GM12878 (cell line): Measurements from ENCODE around the gene CTIF. TPM values are rescaled to one million over a fixed set of nuclear protein-coding genes. Genes with fewer than 3 reads are reported as not detected.

Source experiments
- ATAC-seq: fragments of 200-7000 bp; cut with Tn5 transposase; 3 replicates; pipeline ENCODE4 v1.9.1; 2020; ENCODE audit warnings: mild to moderate bottlenecking, moderate library complexity
- BruUV-seq: library from RNA; stranded (reverse); fragments of 400-500 nt; replicated peaks from 2 replicates; lab custom pipeline; 2021; lab: Mats Ljungman, UMichigan
- CTCF ChIA-PET: fragments of 300-600 bp; sonication (Branson Sonifier 250); formaldehyde crosslinking; extraction: SDS; loops from one replicate; lab custom pipeline; 2021; ENCODE audit warnings: inconsistent platforms; lab: Yijun Ruan, JAX
- POLR2A ChIA-PET: fragments of 350-600 bp; formaldehyde crosslinking; extraction: SDS; loops from one replicate; lab custom pipeline; 2021; ENCODE audit warnings: inconsistent platforms; lab: Charles Lee
- RAD21 ChIA-PET: fragments of 300-600 bp; sonication (Branson Sonifier 250); formaldehyde crosslinking; loops from one replicate; lab custom pipeline; 2023; ENCODE audit warnings: antibody characterized with exemption; ENCODE audit not compliant: unreplicated experiment; lab: Charles Lee
- SMC1A ChIA-PET: fragments of 300-600 bp; sonication (Branson Sonifier 250); formaldehyde crosslinking; loops from one replicate; lab custom pipeline; 2023; ENCODE audit not compliant: unreplicated experiment, uncharacterized antibody; lab: Charles Lee
- DNase-seq: peaks from one replicate; pipeline ENCODE4 v3.0.0-alpha.2; 2011; ENCODE audit warnings: low read depth, low spot score
- FAIRE-seq: peaks from 3 replicates; lab custom pipeline; 2011; peaks lifted over from hg19 to GRCh38; lab: Jason Lieb, UNC
- H2AFZ ChIP-seq: 2 replicates; pipeline ENCODE4 v1.6.0; 2011; ENCODE audit warnings: low read depth, low read length, control low read depth; ENCODE audit not compliant: control insufficient read depth
- H3K27ac ChIP-seq: 2 replicates; pipeline ENCODE4 v1.5.1; 2011; ENCODE audit warnings: control low read depth; ENCODE audit not compliant: control insufficient read depth, insufficient read depth
- H3K27me3 ChIP-seq, 2 experiments: replicated peaks in 1 of 2; 2 replicates each; pipeline versions ENCODE4 v1.6.0 to v1.6.1; 2011; ENCODE audit warnings: low read length in 1 of 2; ENCODE audit not compliant: control insufficient read depth in 2 of 2, insufficient read depth in 2 of 2
- H3K36me3 ChIP-seq, 2 experiments: 2 replicates each; pipeline ENCODE4 v1.5.1; 2011; ENCODE audit warnings: low read length in 1 of 2; ENCODE audit not compliant: control insufficient read depth in 2 of 2, insufficient read depth in 2 of 2
- H3K4me1 ChIP-seq: 2 replicates; pipeline ENCODE4 v1.6.1; 2011; ENCODE audit warnings: mild to moderate bottlenecking, low read length, moderate library complexity, mixed read lengths; ENCODE audit not compliant: control insufficient read depth, insufficient read depth
- H3K4me2 ChIP-seq: 2 replicates; pipeline ENCODE4 v1.6.0; 2011; ENCODE audit warnings: control low read depth; ENCODE audit not compliant: control insufficient read depth, insufficient read depth
- H3K4me3 ChIP-seq: fragments of 200-600 bp; sonication (generic); 2 replicates; pipeline ENCODE4 v1.5.1; 2016
- H3K79me2 ChIP-seq: 2 replicates; pipeline ENCODE4 v1.6.0; 2011; ENCODE audit warnings: low read length; ENCODE audit not compliant: control insufficient read depth, insufficient read depth
- H3K9ac ChIP-seq: 2 replicates; pipeline ENCODE4 v1.8.0; 2011; ENCODE audit warnings: low read length, control low read depth, mixed read lengths; ENCODE audit not compliant: control insufficient read depth, insufficient read depth
- H3K9me3 ChIP-seq: replicated peaks from 3 replicates; pipeline ENCODE4 v1.5.1; 2011; ENCODE audit warnings: mild to moderate bottlenecking, low read length; ENCODE audit not compliant: control insufficient read depth, insufficient read depth
- H4K20me1 ChIP-seq: 2 replicates; pipeline ENCODE4 v1.6.0; 2011; ENCODE audit not compliant: control insufficient read depth, insufficient read depth
- CBX3 ChIP-seq: fragments of 200-600 bp; sonication (generic); IDR thresholded peaks from 2 replicates; pipeline ENCODE4 v1.6.1; 2016; ENCODE audit warnings: low read depth, borderline replicate concordance
- EP300 ChIP-seq, 2 experiments: fragments of 150-350 bp in 1 of 2; IDR thresholded peaks; 2 replicates each; pipeline ENCODE4 v1.6.1; 2011 to 2012; ENCODE audit warnings: low read depth in 2 of 2, low read length in 2 of 2, borderline replicate concordance in 1 of 2, improper control_type of control experiment in 1 of 2, inconsistent platforms in 1 of 2; ENCODE audit not compliant: control insufficient read depth in 1 of 2
- GABPA ChIP-seq: IDR thresholded peaks from 2 replicates; pipeline ENCODE4 v1.6.1; 2014; ENCODE audit warnings: antibody characterized with exemption, low read depth, mild to moderate bottlenecking, inconsistent platforms
- IRF4 ChIP-seq: IDR thresholded peaks from 2 replicates; pipeline ENCODE4 v1.6.1; 2011; ENCODE audit warnings: low read depth, low read length
- KDM1A ChIP-seq: fragments of 200-600 bp; sonication (generic); IDR thresholded peaks from 2 replicates; pipeline ENCODE4 v1.6.1; 2016; ENCODE audit warnings: borderline replicate concordance
- MYC ChIP-seq: IDR thresholded peaks from 2 replicates; pipeline ENCODE4 v1.6.1; 2011; ENCODE audit warnings: mild to moderate bottlenecking, low read length, moderate library complexity, inconsistent platforms; ENCODE audit not compliant: insufficient read depth, insufficient replicate concordance, insufficient read length, severe bottlenecking
- NFYA ChIP-seq: IDR thresholded peaks from 2 replicates; pipeline ENCODE4 v1.6.1; 2011; ENCODE audit warnings: low read depth, mild to moderate bottlenecking, low read length, improper control_type of control experiment, borderline replicate concordance
- NR2C2 ChIP-seq: IDR thresholded peaks from 2 replicates; pipeline ENCODE4 v1.6.1; 2011; ENCODE audit warnings: borderline replicate concordance, low read depth; ENCODE audit not compliant: control insufficient read depth, insufficient read length
- NR2F1 ChIP-seq: fragments of 450-650 bp; conservative IDR thresholded peaks from 2 replicates; pipeline ENCODE4 v1.6.1; 2017; ENCODE audit warnings: mild to moderate bottlenecking
- POU2F2 ChIP-seq: IDR thresholded peaks from 3 replicates; pipeline ENCODE4 v1.6.1; 2011; ENCODE audit warnings: low read depth, mild to moderate bottlenecking, low read length, borderline replicate concordance
- RAD21 ChIP-seq: IDR thresholded peaks from 2 replicates; pipeline ENCODE4 v1.6.1; 2011; ENCODE audit warnings: mild to moderate bottlenecking, low read depth, low read length, moderate library complexity; ENCODE audit not compliant: insufficient read depth
- SIX5 ChIP-seq: IDR thresholded peaks from 2 replicates; pipeline ENCODE4 v1.6.1; 2011; ENCODE audit warnings: mild to moderate bottlenecking, low read depth, low read length, moderate library complexity; ENCODE audit not compliant: severe bottlenecking
- SPI1 ChIP-seq: IDR thresholded peaks from 2 replicates; pipeline ENCODE4 v1.6.1; 2011; ENCODE audit warnings: low read depth, mild to moderate bottlenecking, low read length, moderate library complexity, borderline replicate concordance; ENCODE audit not compliant: insufficient read depth
- SUZ12 ChIP-seq: fragments of 200-600 bp; sonication (generic); IDR thresholded peaks from one replicate; pipeline ENCODE4 v1.6.1; 2018; ENCODE audit warnings: antibody characterized with exemption, mild to moderate bottlenecking; ENCODE audit not compliant: unreplicated experiment
- WRNIP1 ChIP-seq: IDR thresholded peaks from 2 replicates; pipeline ENCODE4 v1.6.1; 2011; ENCODE audit warnings: low read depth, low read length, improper control_type of control experiment, borderline replicate concordance
- WGBS: methylation state at CpG from one replicate; pipeline ENCODE4 v1.1.6; 2016; ENCODE audit warnings: low lambda C conversion rate; ENCODE audit not compliant: insufficient replicate concordance, insufficient coverage; ENCODE audit errors: missing lambda C conversion rate; 5-methylcytosine and 5-hydroxymethylcytosine counted together
- in situ Hi-C: fragments of 300-500 bp; cut with MboI; formaldehyde crosslinking; loops from 9 replicates; pipeline ENCODE4 v1.14.3; 2018; ENCODE audit warnings: mixed read lengths
- intact Hi-C: fragments of 100-400 bp; cut with micrococcal nuclease; formaldehyde crosslinking; loops from one replicate; pipeline ENCODE4 v1.14.2; 2022; ENCODE audit not compliant: unreplicated experiment
- polyA plus RNA-seq, 11 experiments: library from polyadenylated mRNA; depleted of rRNA in 4 of 11; unstranded in 6 of 11; stranded (reverse) in 5 of 11; fragments of >200 nt; fragmentation: Nextera tagmentation in 4 of 11; fragmentation: Illumina TruSeq in 1 of 11; extraction: Ambion mirVana in 4 of 11; extraction: Trizol in 1 of 11; gene quantifications; 1 replicate in 1 of 11; 2 replicates in 10 of 11; pipeline versions ENCODE4 v1.2.1 to v1.2.3, GENCODE V29; 2011 to 2016; ENCODE audit warnings: inconsistent platforms in 2 of 11, missing spikeins in 2 of 11, low read depth in 1 of 11
- total RNA-seq, 4 experiments: library from RNA; depleted of rRNA in 3 of 4; stranded (reverse); fragments of >200 nt in 3 of 4; fragmentation: Illumina TruSeq in 1 of 4; extraction: Trizol in 1 of 4; gene quantifications; 2 replicates each; pipeline versions ENCODE4 v1.2.1 to v1.2.3, GENCODE V29; 2013 to 2021
- TF ChIP-seq, protein P1 (sequence below): fragments of 450-650 bp; IDR thresholded peaks from 2 replicates; pipeline ENCODE4 v1.6.1; 2017; ENCODE audit warnings: mild to moderate bottlenecking, low read depth, inconsistent platforms; ENCODE audit not compliant: poor library complexity, severe bottlenecking
- TF ChIP-seq, protein P2 (sequence below): IDR thresholded peaks from 2 replicates; pipeline ENCODE4 v1.6.1; 2011; ENCODE audit warnings: borderline replicate concordance, low read depth, mild to moderate bottlenecking, moderate library complexity, low read length; ENCODE audit not compliant: insufficient read depth, poor library complexity, severe bottlenecking

The CTIF gene
- total and polyA plus RNA-seq, 10 of the 15 experiments (the other 5 are each of a cell fraction or from before 2014, with no cell fraction given): 0.06 to 11.6 (median 2.5) TPM

DNA sequence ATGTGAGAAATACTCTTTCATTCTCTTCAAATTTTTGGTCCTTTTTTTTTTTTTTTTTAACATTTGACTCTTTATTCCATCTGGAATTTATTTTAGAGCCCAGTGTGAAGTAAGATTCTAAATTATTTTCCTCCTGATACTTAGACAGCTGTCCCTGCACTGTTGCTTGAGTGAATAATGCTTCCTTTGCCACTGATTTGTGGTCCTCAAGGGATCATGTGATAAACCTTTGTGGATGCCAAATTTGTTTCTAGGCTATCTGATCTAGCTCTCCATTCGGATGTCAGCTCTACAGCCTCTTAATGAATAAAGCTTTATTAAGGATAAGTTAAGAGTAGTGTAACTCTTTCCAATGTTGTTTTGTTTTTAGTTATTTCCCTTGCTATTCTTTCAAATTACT, 269.6 kb downstream of the CTIF start:
- no peak for DNase-seq
- no TSS peak for BruUV-seq
- intact Hi-C loops (no loop called here), in situ Hi-C loops (loop anchor here (25.0 kb wide), 1 partner anchor 1479 kb away; the partner anchor contains the start of genes CXXC1 and MBD1)
- H3K79me2 ChIP-seq: no peaks in the 10 kb centered on the region
- no peak overlapping the region for H3K9ac ChIP-seq
- H4K20me1 ChIP-seq: no peaks in the 10 kb centered on the region
- no peak overlapping the region for H3K27ac ChIP-seq
- CTCF ChIA-PET: interaction anchor here (0.7 to 3.2 kb wide), 5 partner anchors 12 to 802 kb away, joined by 3 to 17 read pairs (median 5); no protein-coding TSS in a partner anchor
- H3K4me1 ChIP-seq: peaks cover 34% of the 10 kb centered on the region
- ATAC-seq: no peak
- H3K27me3 ChIP-seq: no peaks in the 10 kb centered on the region
- POLR2A ChIA-PET: interaction anchor here (0.5 to 4.2 kb wide), 6 partner anchors 12 to 368 kb away, joined by 3 to 18 read pairs (median 4); no protein-coding TSS in a partner anchor
- RAD21 ChIA-PET: interaction anchor here (0.6 to 4.7 kb wide), 6 partner anchors 12 to 353 kb away, joined by 3 to 16 read pairs (median 4); no protein-coding TSS in a partner anchor
- FAIRE-seq: no peak
- WGBS: 100% methylated on average over 1 of the region's 1 CpG
- no peak overlapping the region for H3K4me2 ChIP-seq
- no peak overlapping the region for H3K4me3 ChIP-seq
- SMC1A ChIA-PET: interaction anchor here (1.0 to 12.6 kb wide), 8 partner anchors 12 to 120 kb away, joined by 3 to 129 read pairs (median 4); no protein-coding TSS in a partner anchor
- H3K9me3 ChIP-seq: no peaks in the 10 kb centered on the region
- H2AFZ ChIP-seq: no peak overlapping the region
- peaks cover 0 to 2% of the 10 kb centered on the region in 2 experiments; a peak in 1 of 4 replicates for H3K36me3 ChIP-seq
- no peak for TF ChIP-seq EP300 (IDR thresholded peaks at IDR 0.05; ENCODE audit: borderline replicate concordance in 1 of 2, control insufficient read depth in 1 of 2, low read depth in 2 of 2, low read length in 2 of 2)
- TF ChIP-seq NR2F1: no peak
- no peak for TF ChIP-seq CBX3
- TF ChIP-seq NR2C2: no peak
- no peak for TF ChIP-seq WRNIP1
- TF ChIP-seq KDM1A: no peak
- TF ChIP-seq SUZ12: no peak
- TF ChIP-seq MYC: no peak
- TF ChIP-seq GABPA: no peak
- TF ChIP-seq, protein P1, sequence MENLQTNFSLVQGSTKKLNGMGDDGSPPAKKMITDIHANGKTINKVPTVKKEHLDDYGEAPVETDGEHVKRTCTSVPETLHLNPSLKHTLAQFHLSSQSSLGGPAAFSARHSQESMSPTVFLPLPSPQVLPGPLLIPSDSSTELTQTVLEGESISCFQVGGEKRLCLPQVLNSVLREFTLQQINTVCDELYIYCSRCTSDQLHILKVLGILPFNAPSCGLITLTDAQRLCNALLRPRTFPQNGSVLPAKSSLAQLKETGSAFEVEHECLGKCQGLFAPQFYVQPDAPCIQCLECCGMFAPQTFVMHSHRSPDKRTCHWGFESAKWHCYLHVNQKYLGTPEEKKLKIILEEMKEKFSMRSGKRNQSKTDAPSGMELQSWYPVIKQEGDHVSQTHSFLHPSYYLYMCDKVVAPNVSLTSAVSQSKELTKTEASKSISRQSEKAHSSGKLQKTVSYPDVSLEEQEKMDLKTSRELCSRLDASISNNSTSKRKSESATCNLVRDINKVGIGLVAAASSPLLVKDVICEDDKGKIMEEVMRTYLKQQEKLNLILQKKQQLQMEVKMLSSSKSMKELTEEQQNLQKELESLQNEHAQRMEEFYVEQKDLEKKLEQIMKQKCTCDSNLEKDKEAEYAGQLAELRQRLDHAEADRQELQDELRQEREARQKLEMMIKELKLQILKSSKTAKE: no peak
- no peak for TF ChIP-seq IRF4
- no peak for TF ChIP-seq SIX5
- TF ChIP-seq POU2F2: no peak
- no peak for TF ChIP-seq SPI1
- TF ChIP-seq, protein P2, sequence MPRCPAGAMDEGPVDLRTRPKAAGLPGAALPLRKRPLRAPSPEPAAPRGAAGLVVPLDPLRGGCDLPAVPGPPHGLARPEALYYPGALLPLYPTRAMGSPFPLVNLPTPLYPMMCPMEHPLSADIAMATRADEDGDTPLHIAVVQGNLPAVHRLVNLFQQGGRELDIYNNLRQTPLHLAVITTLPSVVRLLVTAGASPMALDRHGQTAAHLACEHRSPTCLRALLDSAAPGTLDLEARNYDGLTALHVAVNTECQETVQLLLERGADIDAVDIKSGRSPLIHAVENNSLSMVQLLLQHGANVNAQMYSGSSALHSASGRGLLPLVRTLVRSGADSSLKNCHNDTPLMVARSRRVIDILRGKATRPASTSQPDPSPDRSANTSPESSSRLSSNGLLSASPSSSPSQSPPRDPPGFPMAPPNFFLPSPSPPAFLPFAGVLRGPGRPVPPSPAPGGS: no peak
- no peak for TF ChIP-seq RAD21
- TF ChIP-seq NFYA: no peak
